Measurements from ENCODE around the gene ST3GAL2. TPM values are rescaled to one million over a fixed set of nuclear protein-coding genes. Genes with fewer than 3 reads are reported as not detected.

Gene ST3GAL2
- total and polyA plus RNA-seq, 2 donors (not counting 3 experiments of a cell fraction or from before 2014, with no cell fraction given) = 23.0 to 50.4 TPM

- no peak overlapping the region for H3K27ac ChIP-seq (ENCODE audit: insufficient read depth, low read depth, low read length)
- no peaks in the 10 kb centered on the region for H3K9me1 ChIP-seq (replicated peaks; ENCODE audit: control insufficient read depth, extremely low read depth, insufficient read depth, low read length)
- H2AFZ ChIP-seq (ENCODE audit: low read depth, low read length) = no peak overlapping the region
- no TSS peak for BruUV-seq (replicated peaks)
- intact Hi-C loops (cut with micrococcal nuclease) = no loop called here
- H3K36me3 ChIP-seq (ENCODE audit: control insufficient read depth in 2 of 2, extremely low read depth in 1 of 2, insufficient read depth in 2 of 2, low read length in 2 of 2) = peaks cover 0 to 32% of the 10 kb centered on the region in 2 experiments
- peaks cover 8% of the 10 kb centered on the region for H3K4me1 ChIP-seq (ENCODE audit: control insufficient read depth, extremely low read depth, insufficient read depth, low read length)
- H3K9ac ChIP-seq (replicated peaks; ENCODE audit: extremely low read depth, insufficient read depth, low read length) = no peak overlapping the region
- dilution Hi-C loops (cut with MboI; ENCODE audit: extremely low pct_ligation_motif_present, low sequenced_read_pairs) = no loop called here
- H3K4me2 ChIP-seq (ENCODE audit: insufficient read depth, low read length) = no peak overlapping the region
- H3K27me3 ChIP-seq (ENCODE audit: control insufficient read depth in 2 of 2, insufficient read depth in 2 of 2, low read length in 2 of 2) = no peaks in the 10 kb centered on the region
- POLR2A ChIA-PET = no interaction called here
- CTCF ChIA-PET = interaction anchor here (1.9 kb wide), 1 partner anchor 25 kb away, joined by 6 read pairs; no protein-coding TSS in a partner anchor
- no peak for TF ChIP-seq POLR2AphosphoS5 (IDR thresholded peaks at IDR 0.05; ENCODE audit: insufficient read depth, low read depth, low read length)
- no peak for TF ChIP-seq CTCF (IDR thresholded peaks at IDR 0.05; ENCODE audit: extremely low read depth in 1 of 2, insufficient read depth in 1 of 2, low read depth in 1 of 2, low read length in 2 of 2)
- no peak for TF ChIP-seq EZH2 (IDR thresholded peaks at IDR 0.05; ENCODE audit: borderline replicate concordance, low read depth, low read length, severe bottlenecking)
- TF ChIP-seq FOS (IDR thresholded peaks at IDR 0.05; ENCODE audit: borderline replicate concordance, insufficient read depth, low read length) = no peak
- TF ChIP-seq POLR2A (IDR thresholded peaks at IDR 0.05; ENCODE audit: low read depth, low read length) = no peak
- TF ChIP-seq MYC (IDR thresholded peaks at IDR 0.05; ENCODE audit: low read depth, low read length) = no peak
- TF ChIP-seq MAX (IDR thresholded peaks at IDR 0.05; ENCODE audit: insufficient read depth, insufficient read length) = no peak
- TF ChIP-seq JUN (IDR thresholded peaks at IDR 0.05; ENCODE audit: borderline replicate concordance, insufficient read depth, insufficient read length, low read depth) = no peak
- no peak for TF ChIP-seq GATA2 (IDR thresholded peaks at IDR 0.05; ENCODE audit: insufficient read depth, insufficient read length, low read depth, low read length)
- no peaks in the 10 kb centered on the region for H4K20me1 ChIP-seq (replicated peaks; ENCODE audit: control insufficient read depth, extremely low read depth, insufficient read depth, low read length)
- DNase-seq (ENCODE audit: low read depth, low spot score) (no peak), FAIRE-seq (no peak)
- no peaks in the 10 kb centered on the region for H3K9me3 ChIP-seq (replicated peaks; ENCODE audit: control insufficient read depth, insufficient read depth, low read length)
- H3K4me3 ChIP-seq (replicated peaks in 1 of 3; ENCODE audit: insufficient read depth in 1 of 3, low read depth in 1 of 3, low read length in 3 of 3) = no peak overlapping the region
- no peaks in the 10 kb centered on the region for H3K79me2 ChIP-seq (ENCODE audit: control insufficient read depth, insufficient read depth, low read length)
Measured at GRCh38 chr16:70483426-70483825, 44.5 kb upstream of the ST3GAL2 start.

All from endothelial cell of umbilical vein (primary cell).